Measurements from ENCODE around the gene VWA1. TPM values are rescaled to one million over a fixed set of nuclear protein-coding genes. Genes with fewer than 3 reads are reported as not detected.
"Not testable (repeated sequence)": the region's sequence is repeated elsewhere in the genome, so short reads cannot be mapped to it uniquely, and the experiment has no call there.

The VWA1 gene
- polyA plus RNA-seq, 1 of the 3 experiments (the other 2 are of a cell fraction), result 7.4 TPM

- no peaks in the 10 kb centered on the region for H3K27me3 ChIP-seq (ENCODE audit: insufficient read depth)
- H3K79me2 ChIP-seq (ENCODE audit: insufficient read depth), result no peaks in the 10 kb centered on the region
- no peaks in the 10 kb centered on the region for H3F3A ChIP-seq (replicated peaks; ENCODE audit: insufficient read depth)
- no peak overlapping the region for H3K9ac ChIP-seq
- H3K4me2 ChIP-seq, result no peak overlapping the region
- TF ChIP-seq TAF1 (IDR thresholded peaks at IDR 0.05; ENCODE audit: borderline replicate concordance, low read depth, low read length) (no peak), RXRA (IDR thresholded peaks at IDR 0.05; ENCODE audit: borderline replicate concordance, low read depth) (no peak), USF2 (IDR thresholded peaks at IDR 0.05; ENCODE audit: borderline replicate concordance, low read depth, low read length) (no peak)
- DNase-seq, result no peak
- no peak overlapping the region for H2AFZ ChIP-seq (ENCODE audit: low read depth)
- no peaks in the 10 kb centered on the region for H3K36me3 ChIP-seq (replicated peaks in 1 of 2; ENCODE audit: control insufficient read depth in 1 of 2, insufficient read depth in 2 of 2, low read length in 1 of 2)
- H3K4me3 ChIP-seq (ENCODE audit: low read depth in 2 of 2, low read length in 1 of 2), result no peak overlapping the region
- ChIA-PET POLR2A (interaction anchor here (1.0 kb wide), 1 partner anchor 8 kb away, joined by 3 read pairs; no protein-coding TSS in a partner anchor), CTCF (interaction anchor here (0.9 to 1.3 kb wide), 3 partner anchors 13 to 26 kb away, joined by 3 to 4 read pairs (median 3); partner anchors contain the start of gene CCNL2)
- no peak overlapping the region for H3K27ac ChIP-seq (ENCODE audit: low read depth in 2 of 2, low read length in 1 of 2)
- 75% methylated on average over 13 of the region's 13 CpGs for WGBS (ENCODE audit: low lambda C conversion rate)
- no peaks in the 10 kb centered on the region for H4K20me1 ChIP-seq (ENCODE audit: insufficient read depth)
- H3K4me1 ChIP-seq (ENCODE audit: control insufficient read depth in 1 of 2, insufficient read depth in 2 of 2, low read depth in 1 of 2, low read length in 1 of 2), result no peaks in the 10 kb centered on the region; a peak in 1 of 4 replicates
- no peaks in the 10 kb centered on the region for H3K9me3 ChIP-seq
- H3K9me2 ChIP-seq, result no peaks in the 10 kb centered on the region
Observed at GRCh38 chr1:1415751-1416150, 19.7 kb upstream of the VWA1 start.

- H3K36me3 ChIP-seq (replicated peaks in 1 of 2; ENCODE audit: control insufficient read depth in 1 of 2, insufficient read depth in 2 of 2, low read length in 1 of 2); H4K20me1 ChIP-seq (ENCODE audit: insufficient read depth); POLR2A ChIA-PET; H3K27me3 ChIP-seq (ENCODE audit: insufficient read depth); H3K9me3 ChIP-seq; H3K4me1 ChIP-seq (ENCODE audit: control insufficient read depth in 1 of 2, insufficient read depth in 2 of 2, low read depth in 1 of 2, low read length in 1 of 2); H3K79me2 ChIP-seq (ENCODE audit: insufficient read depth); CTCF ChIA-PET; H3K4me2 ChIP-seq; H3K27ac ChIP-seq (ENCODE audit: low read depth in 2 of 2, low read length in 1 of 2); H3K9me2 ChIP-seq; H3K9ac ChIP-seq; H3K4me3 ChIP-seq (ENCODE audit: low read depth in 2 of 2, low read length in 1 of 2); H3F3A ChIP-seq (replicated peaks; ENCODE audit: insufficient read depth); DNase-seq; H2AFZ ChIP-seq (ENCODE audit: low read depth): not testable (repeated sequence)
- WGBS (ENCODE audit: low lambda C conversion rate), result 85% methylated on average over 5 of the region's 5 CpGs
Observed at GRCh38 chr1:1417396-1417795, 18.1 kb upstream of the VWA1 start.

GRCh38 chr1:1417825-1418463 is 17.5 kb upstream of the VWA1 start:
- H2AFZ ChIP-seq (ENCODE audit: low read depth); H3K4me1 ChIP-seq (ENCODE audit: control insufficient read depth in 1 of 2, insufficient read depth in 2 of 2, low read depth in 1 of 2, low read length in 1 of 2); H3K79me2 ChIP-seq (ENCODE audit: insufficient read depth); H3F3A ChIP-seq (replicated peaks; ENCODE audit: insufficient read depth); H3K4me2 ChIP-seq; H3K27me3 ChIP-seq (ENCODE audit: insufficient read depth); H3K9ac ChIP-seq; POLR2A ChIA-PET; H4K20me1 ChIP-seq (ENCODE audit: insufficient read depth); H3K9me3 ChIP-seq; H3K27ac ChIP-seq (ENCODE audit: low read depth in 2 of 2, low read length in 1 of 2); DNase-seq; H3K36me3 ChIP-seq (replicated peaks in 1 of 2; ENCODE audit: control insufficient read depth in 1 of 2, insufficient read depth in 2 of 2, low read length in 1 of 2); CTCF ChIA-PET; H3K9me2 ChIP-seq; H3K4me3 ChIP-seq (ENCODE audit: low read depth in 2 of 2, low read length in 1 of 2): not testable (repeated sequence)
- 95% methylated on average over 22 of the region's 25 CpGs for WGBS (ENCODE audit: low lambda C conversion rate)
